Esophagus muscularis mucosa (tissue), 3 donors: ENCODE measurements around the gene MRPL23.

ENCODE experiments used
- CTCF ChIP-seq, 3 experiments: fragments of 200-600 bp in 2 of 3; fragments of 450-650 bp in 1 of 3; sonication (generic) in 2 of 3; IDR thresholded peaks; one replicate each; pipeline ENCODE4 v1.5.1; 2017 to 2019; ENCODE audit warnings: antibody characterized with exemption in 3 of 3, mild to moderate bottlenecking in 2 of 3, moderate library complexity in 1 of 3
- POLR2A ChIP-seq: fragments of 450-650 bp; IDR thresholded peaks from one replicate; pipeline ENCODE4 v1.6.1; 2017; ENCODE audit warnings: antibody characterized with exemption, moderate library complexity, mild to moderate bottlenecking, low read depth

- TF ChIP-seq POLR2A (no peak), CTCF (IDR thresholded peaks at IDR 0.05) (no peak)
Observed at GRCh38 chr11:1936072-1936780, 10.9 kb upstream of the MRPL23 start.
